CD4-positive, alpha-beta memory T cell (primary cell): Measurements from ENCODE around the gene CDX4. TPM values are rescaled to one million over a fixed set of nuclear protein-coding genes. Genes with fewer than 3 reads are reported as not detected.
"Not testable (repeated sequence)": the region's sequence is repeated elsewhere in the genome, so short reads cannot be mapped to it uniquely, and the experiment has no call there.

Experiments
- CTCF ChIA-PET: fragments of 350-600 bp; sonication (Branson Sonifier 250); formaldehyde crosslinking; loops from one replicate; lab custom pipeline; 2021; ENCODE audit warnings: inconsistent platforms; ENCODE audit not compliant: partially characterized antibody; lab: Charles Lee
- POLR2A ChIA-PET: fragments of 350-600 bp; sonication (Branson Sonifier 250); formaldehyde crosslinking; loops from one replicate; lab custom pipeline; 2021; ENCODE audit not compliant: partially characterized antibody; lab: Charles Lee
- DNase-seq, 5 donors: peaks; one replicate each; pipeline versions ENCODE4 v3.0.0 to v3.0.0-alpha.2; 2020 to 2022; ENCODE audit warnings: mixed read lengths in 1 of 5
- H3K27ac ChIP-seq: one replicate; pipeline ENCODE4 v1.7.0; 2013; ENCODE audit warnings: low read depth, low read length
- H3K27me3 ChIP-seq: 2 replicates; pipeline ENCODE4 v1.7.0; 2013; ENCODE audit warnings: mild to moderate bottlenecking, low read length, moderate library complexity; ENCODE audit not compliant: insufficient read depth
- H3K36me3 ChIP-seq: 2 replicates; pipeline ENCODE4 v1.7.0; 2013; ENCODE audit warnings: mild to moderate bottlenecking, low read length, moderate library complexity; ENCODE audit not compliant: insufficient read depth
- H3K4me1 ChIP-seq: 2 replicates; pipeline ENCODE4 v1.7.0; 2013; ENCODE audit warnings: mild to moderate bottlenecking, low read length, moderate library complexity; ENCODE audit not compliant: insufficient read depth
- H3K4me3 ChIP-seq, 2 donors: one replicate each; pipeline ENCODE4 v1.7.0; 2013; ENCODE audit warnings: low read length in 2 of 2, mild to moderate bottlenecking in 1 of 2
- H3K9me3 ChIP-seq, 2 donors: one replicate each; pipeline ENCODE4 v1.7.0; 2013; ENCODE audit warnings: low read length in 2 of 2, control low read depth in 1 of 2; ENCODE audit not compliant: control insufficient read depth in 1 of 2
- H3K27ac Mint-ChIP-seq, 7 donors: one replicate each; pipeline ENCODE4 v1.8.0; 2020 to 2021; ENCODE audit warnings: mixed read lengths in 7 of 7, mild to moderate bottlenecking in 6 of 7, inconsistent platforms in 3 of 7, moderate library complexity in 3 of 7
- H3K27me3 Mint-ChIP-seq, 2 donors: one replicate each; pipeline ENCODE4 v1.8.0; 2020 to 2021; ENCODE audit warnings: mixed read lengths in 2 of 2
- H3K36me3 Mint-ChIP-seq, 2 donors: one replicate each; pipeline ENCODE4 v1.8.0; 2020 to 2021; ENCODE audit warnings: mixed read lengths in 2 of 2, inconsistent platforms in 1 of 2, mild to moderate bottlenecking in 1 of 2
- H3K4me1 Mint-ChIP-seq, 4 donors: one replicate each; pipeline ENCODE4 v1.8.0; 2020 to 2021; ENCODE audit warnings: mixed read lengths in 4 of 4, mild to moderate bottlenecking in 1 of 4
- H3K4me3 Mint-ChIP-seq, 8 donors: one replicate each; pipeline ENCODE4 v1.8.0; 2020 to 2021; ENCODE audit warnings: mixed read lengths in 8 of 8, mild to moderate bottlenecking in 7 of 8, moderate library complexity in 6 of 8, inconsistent platforms in 3 of 8
- H3K9me3 Mint-ChIP-seq, 8 donors: one replicate each; pipeline ENCODE4 v1.8.0; 2020 to 2021; ENCODE audit warnings: mixed read lengths in 8 of 8, mild to moderate bottlenecking in 5 of 8, inconsistent platforms in 3 of 8, moderate library complexity in 1 of 8
- intact Hi-C: fragments of 100-400 bp; cut with micrococcal nuclease; formaldehyde crosslinking; loops from one replicate; pipeline ENCODE4 v1.15.1; 2023
- polyA plus RNA-seq, 2 donors: library from polyadenylated mRNA; unstranded; fragments of 300-500 nt; fragmentation: Illumina TruSeq; gene quantifications; one replicate each; pipeline ENCODE4 v1.2.3, GENCODE V29; 2021
- total RNA-seq, 2 experiments: library from RNA; stranded (reverse); gene quantifications; one replicate each; pipeline ENCODE4 v1.2.3, GENCODE V29; 2021

The CDX4 gene
- total and polyA plus RNA-seq, 4 experiments from 2014 or later = not detected

DNA sequence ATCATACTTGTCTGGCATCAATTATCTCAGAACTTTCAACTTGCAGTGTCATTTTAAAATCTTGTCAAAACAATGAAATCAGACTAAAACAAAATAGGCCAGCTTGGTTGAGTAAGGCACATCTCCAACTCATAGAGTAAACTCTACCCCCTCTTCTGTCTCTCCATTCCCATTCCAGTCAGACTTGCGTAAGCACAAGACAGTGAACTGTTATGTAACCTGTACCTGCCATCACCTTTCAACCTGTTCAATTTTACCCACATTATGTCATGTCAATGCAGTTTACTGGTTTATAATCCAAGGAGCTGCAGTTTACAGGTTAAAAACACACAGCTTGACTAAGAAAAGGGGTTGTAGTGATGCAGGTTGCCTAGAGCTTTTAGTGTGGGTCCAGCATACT, 8.3 kb downstream of the CDX4 start:
- ChIA-PET CTCF (no interaction called here), POLR2A (no interaction called here)
- no peak for DNase-seq
- H3K36me3 ChIP-seq = no peaks in the 10 kb centered on the region
- no peaks in the 10 kb centered on the region for H3K4me1 Mint-ChIP-seq
- H3K27ac ChIP-seq = no peak overlapping the region
- no peaks in the 10 kb centered on the region for H3K36me3 Mint-ChIP-seq
- no peak overlapping the region for H3K4me3 Mint-ChIP-seq
- intact Hi-C loops = no loop called here
- no peaks in the 10 kb centered on the region for H3K27me3 ChIP-seq
- no peaks in the 10 kb centered on the region for H3K9me3 ChIP-seq
- peaks cover 4 to 5% of the 10 kb centered on the region in 2 donors for H3K27me3 Mint-ChIP-seq
- no peak overlapping the region for H3K4me3 ChIP-seq
- H3K4me1 ChIP-seq = no peaks in the 10 kb centered on the region
- no peak overlapping the region for H3K27ac Mint-ChIP-seq
- H3K9me3 Mint-ChIP-seq = no peaks in the 10 kb centered on the region

DNA sequence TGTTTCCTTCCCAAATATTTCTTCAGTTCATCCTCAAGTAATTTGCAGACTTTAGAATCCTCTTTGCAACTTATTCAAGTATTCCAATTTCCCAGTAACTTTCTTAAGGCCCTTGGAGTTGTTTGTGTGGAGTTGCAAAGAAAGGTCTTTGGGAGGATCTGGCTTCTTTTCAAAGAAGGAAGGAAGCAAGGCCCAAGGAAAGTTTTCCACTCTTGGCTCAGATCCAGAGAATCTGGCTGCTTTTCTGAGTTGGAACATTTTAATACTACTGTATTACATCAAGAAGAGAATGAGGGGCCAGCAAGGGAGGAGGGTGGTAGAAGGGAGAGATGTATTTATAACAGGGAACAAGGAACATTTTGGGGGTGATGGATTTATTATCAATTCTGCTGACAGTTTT, 10.5 kb downstream of the CDX4 start:
- H3K36me3 ChIP-seq = no peaks in the 10 kb centered on the region
- no peak overlapping the region for H3K4me3 ChIP-seq
- intact Hi-C loops = no loop called here
- Mint-ChIP-seq H3K4me3 (no peak overlapping the region), H3K27me3 (peaks cover 0 to 2% of the 10 kb centered on the region in 2 donors), H3K27ac (no peak overlapping the region), H3K36me3 (no peaks in the 10 kb centered on the region), H3K9me3 (no peaks in the 10 kb centered on the region), H3K4me1 (no peaks in the 10 kb centered on the region)
- no peak overlapping the region for H3K27ac ChIP-seq
- ChIA-PET POLR2A (no interaction called here), CTCF (no interaction called here)
- no peaks in the 10 kb centered on the region for H3K27me3 ChIP-seq
- H3K4me1 ChIP-seq = no peaks in the 10 kb centered on the region
- H3K9me3 ChIP-seq = no peaks in the 10 kb centered on the region
- no peak for DNase-seq

DNA sequence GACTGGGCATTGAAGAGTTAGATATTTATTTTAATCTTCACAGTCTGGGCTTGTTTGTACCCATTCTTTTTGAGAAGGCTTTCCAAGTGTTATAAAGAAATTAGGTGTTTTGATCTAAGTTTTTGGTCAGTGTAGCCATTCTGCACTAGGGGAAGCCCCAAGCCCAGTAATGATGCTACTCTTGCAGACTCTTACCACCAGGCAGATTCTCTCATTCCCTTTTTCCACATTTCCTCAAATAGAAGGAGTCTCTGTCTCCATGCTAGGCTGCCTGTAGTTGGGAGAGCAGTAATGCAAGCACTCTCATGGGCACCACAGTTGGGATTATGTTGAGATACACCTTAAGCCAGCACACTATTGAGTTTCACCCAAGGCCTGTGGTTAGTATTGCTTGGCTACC, 21.5 kb downstream of the CDX4 start:
- DNase-seq = no peak
- no peak overlapping the region for H3K27ac ChIP-seq
- H3K9me3 Mint-ChIP-seq = peaks cover 0 to 1% (median 0%) of the 10 kb centered on the region in 8 donors
- no peak overlapping the region for H3K4me3 Mint-ChIP-seq
- H3K4me1 ChIP-seq = no peaks in the 10 kb centered on the region
- H3K36me3 Mint-ChIP-seq = no peaks in the 10 kb centered on the region
- H3K4me1 Mint-ChIP-seq = no peaks in the 10 kb centered on the region
- intact Hi-C loops = no loop called here
- no peaks in the 10 kb centered on the region for H3K36me3 ChIP-seq
- no peak overlapping the region for H3K4me3 ChIP-seq
- ChIA-PET CTCF (no interaction called here), POLR2A (no interaction called here)
- H3K27me3 Mint-ChIP-seq = peaks cover 0 to 2% of the 10 kb centered on the region in 2 donors
- H3K27ac Mint-ChIP-seq = no peak overlapping the region
- H3K9me3 ChIP-seq = no peaks in the 10 kb centered on the region
- H3K27me3 ChIP-seq = no peaks in the 10 kb centered on the region

DNA sequence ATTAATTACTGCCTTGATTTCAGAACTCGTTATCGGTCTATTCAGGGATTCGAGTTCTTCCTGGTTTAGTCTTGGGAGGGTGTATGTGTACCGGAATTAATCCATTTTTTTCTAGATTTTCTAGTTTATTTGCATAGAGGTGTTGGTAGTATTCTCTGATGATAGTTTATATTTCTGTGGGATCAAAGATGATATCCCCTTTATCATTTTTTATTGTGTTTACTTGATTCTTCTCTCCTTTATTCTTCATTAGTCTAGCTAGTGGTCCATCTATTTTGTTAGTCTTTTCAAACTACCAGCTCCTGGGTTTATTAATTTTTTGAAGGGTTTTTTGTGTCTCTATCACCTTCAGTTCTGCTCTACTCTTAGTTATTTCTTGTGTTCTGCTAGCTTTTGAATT, 32.1 kb downstream of the CDX4 start:
- POLR2A ChIA-PET = no interaction called here

DNA sequence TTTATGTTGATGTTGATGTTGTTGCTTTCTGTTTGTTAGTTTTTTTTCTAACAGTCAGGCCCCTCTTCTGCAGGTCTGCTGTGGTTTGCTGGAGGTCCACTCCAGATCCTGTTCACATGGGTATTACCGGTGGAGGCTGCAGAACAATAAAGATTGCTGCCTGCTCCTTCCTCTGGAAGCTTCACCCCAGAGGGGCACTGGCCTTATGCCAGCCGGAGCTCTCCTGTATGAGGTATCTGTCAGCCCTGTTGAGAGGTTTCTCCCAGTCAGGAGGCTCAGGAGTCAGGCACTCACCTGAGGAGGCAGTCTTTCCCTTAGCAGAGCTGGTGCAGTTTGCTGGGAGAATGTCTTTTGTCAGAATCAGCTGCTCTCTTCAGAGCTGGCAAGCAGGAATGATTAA, 34.7 kb downstream of the CDX4 start:
- intact Hi-C loops = no loop called here
- H3K9me3 Mint-ChIP-seq = peaks cover 0 to 21% (median 11%) of the 10 kb centered on the region in 8 donors
- no peak overlapping the region for H3K27ac ChIP-seq
- H3K4me3 Mint-ChIP-seq = no peak overlapping the region
- H3K36me3 ChIP-seq = no peaks in the 10 kb centered on the region
- no peak for DNase-seq
- no peaks in the 10 kb centered on the region for H3K9me3 ChIP-seq
- ChIA-PET POLR2A (interaction anchor here (0.6 kb wide), 1 partner anchor 1217 kb away, joined by 3 read pairs; no protein-coding TSS in a partner anchor), CTCF (no interaction called here)
- no peaks in the 10 kb centered on the region for H3K4me1 Mint-ChIP-seq
- H3K27me3 ChIP-seq = no peaks in the 10 kb centered on the region
- no peaks in the 10 kb centered on the region for H3K36me3 Mint-ChIP-seq
- no peaks in the 10 kb centered on the region for H3K27me3 Mint-ChIP-seq
- no peak overlapping the region for H3K27ac Mint-ChIP-seq
- H3K4me1 ChIP-seq = no peaks in the 10 kb centered on the region
- no peak overlapping the region for H3K4me3 ChIP-seq

More for the DNA sequence above, 32.1 kb downstream of the CDX4 start:
- Histone ChIP-seq H3K4me1 (no peaks in the 10 kb centered on the region), H3K4me3 (no peak overlapping the region), H3K36me3 (no peaks in the 10 kb centered on the region), H3K27ac (no peak overlapping the region), H3K9me3 (no peaks in the 10 kb centered on the region), H3K27me3 (no peaks in the 10 kb centered on the region)
- Mint-ChIP-seq H3K4me3 (no peak overlapping the region), H3K9me3 (peaks cover 0 to 21% (median 11%) of the 10 kb centered on the region in 8 donors), H3K27ac (no peak overlapping the region), H3K4me1 (no peaks in the 10 kb centered on the region), H3K36me3 (no peaks in the 10 kb centered on the region), H3K27me3 (no peaks in the 10 kb centered on the region)
- CTCF ChIA-PET = no interaction called here
- intact Hi-C loops = no loop called here
- no peak for DNase-seq

DNA sequence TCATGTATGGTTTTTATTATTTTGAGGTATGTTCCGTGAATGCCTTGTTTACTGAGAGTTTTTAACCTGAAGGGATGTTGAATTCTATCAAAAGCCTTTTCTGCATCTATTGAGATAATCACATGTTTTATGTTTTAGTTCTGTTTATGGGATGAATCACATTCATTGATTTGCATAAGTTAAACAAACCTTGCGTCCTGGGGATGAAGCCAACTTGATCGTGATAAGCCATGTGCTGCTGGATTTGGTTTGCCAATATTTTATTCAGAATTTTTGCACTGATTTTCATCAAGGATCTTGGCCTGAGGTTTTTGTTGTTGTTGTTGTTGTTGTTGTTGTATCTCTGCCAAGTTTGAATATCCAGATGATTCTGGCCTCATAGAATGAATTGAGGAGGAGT, 43.8 kb downstream of the CDX4 start:
- Mint-ChIP-seq H3K4me1 (no peaks in the 10 kb centered on the region), H3K27ac (no peak overlapping the region), H3K9me3 (peaks cover 0 to 22% (median 4%) of the 10 kb centered on the region in 8 donors), H3K36me3 (no peaks in the 10 kb centered on the region), H3K27me3 (peaks cover 0 to 1% of the 10 kb centered on the region in 2 donors), H3K4me3 (no peak overlapping the region)
- Histone ChIP-seq H3K4me3 (no peak overlapping the region), H3K36me3 (no peaks in the 10 kb centered on the region), H3K27ac (no peak overlapping the region), H3K27me3 (no peaks in the 10 kb centered on the region), H3K4me1 (no peaks in the 10 kb centered on the region), H3K9me3 (no peaks in the 10 kb centered on the region)
- ChIA-PET POLR2A (no interaction called here), CTCF (no interaction called here)
- no peak for DNase-seq
- intact Hi-C loops = no loop called here

DNA sequence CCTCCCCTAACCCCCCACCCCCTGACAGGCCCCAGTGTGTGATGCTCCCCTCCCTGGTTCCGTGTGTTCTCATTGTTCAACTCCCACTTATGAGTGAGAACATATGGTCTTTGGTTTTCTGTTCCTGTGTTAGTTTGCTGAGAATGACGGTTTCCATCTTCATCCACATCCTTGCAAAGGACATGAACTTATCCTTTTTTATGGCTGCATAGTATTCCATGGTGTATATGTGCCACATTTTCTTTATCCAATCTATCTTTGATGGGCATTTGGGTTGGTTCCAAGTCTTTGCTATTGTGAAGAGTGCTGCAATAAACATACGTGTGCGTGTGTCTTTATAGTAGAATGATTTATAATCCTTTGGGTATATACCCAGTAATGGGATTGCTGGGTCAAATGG, 45.3 kb downstream of the CDX4 start:
- H3K9me3 ChIP-seq, H3K36me3 ChIP-seq, H3K27me3 ChIP-seq, H3K36me3 Mint-ChIP-seq, DNase-seq, H3K4me3 Mint-ChIP-seq, H3K27ac ChIP-seq, H3K27ac Mint-ChIP-seq, intact Hi-C loops, H3K27me3 Mint-ChIP-seq, H3K4me1 Mint-ChIP-seq, CTCF ChIA-PET, POLR2A ChIA-PET, H3K4me1 ChIP-seq, H3K4me3 ChIP-seq: not testable (repeated sequence)
- H3K9me3 Mint-ChIP-seq = peaks cover 0 to 27% (median 6%) of the 10 kb centered on the region in 8 donors
